Prostate gland (tissue), 2 donors: Measurements from ENCODE around the gene ERCC1.

ENCODE experiments used
- CTCF ChIP-seq, 4 experiments: fragments of 200-600 bp in 2 of 4; fragments of 450-650 bp in 2 of 4; sonication (generic) in 2 of 4; IDR thresholded peaks; 1 replicate in 3 of 4; 2 replicates in 1 of 4; pipeline ENCODE4 v1.5.1; 2016 to 2019; ENCODE audit warnings: antibody characterized with exemption in 4 of 4, mild to moderate bottlenecking in 2 of 4, moderate library complexity in 2 of 4
- POLR2A ChIP-seq: fragments of 450-650 bp; IDR thresholded peaks from one replicate; pipeline ENCODE4 v1.6.1; 2016; ENCODE audit warnings: antibody characterized with exemption, mild to moderate bottlenecking
- POLR2AphosphoS5 ChIP-seq: sonication (generic); formaldehyde crosslinking; IDR thresholded peaks from one replicate; pipeline ENCODE4 v1.6.1; 2017; ENCODE audit warnings: antibody characterized with exemption

DNA sequence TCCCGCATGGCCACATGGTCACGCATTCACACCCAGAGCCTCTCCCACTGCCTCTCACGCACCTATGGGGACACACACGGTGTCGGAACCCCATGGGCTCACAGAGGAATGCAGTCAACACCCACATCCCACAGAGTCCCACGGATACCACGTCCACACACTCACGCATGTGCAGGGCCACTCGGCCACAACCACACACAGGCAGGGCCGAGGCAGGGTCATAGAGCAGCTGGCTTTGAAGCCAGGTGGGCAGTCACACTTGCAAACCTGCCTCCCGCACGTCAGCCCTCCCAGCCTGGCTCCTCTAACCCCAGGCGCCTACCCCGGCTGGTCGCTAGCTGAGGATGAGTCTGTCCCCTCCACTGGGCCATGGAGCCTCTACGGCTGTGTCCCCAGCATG lies 61.4 kb downstream of the ERCC1 start:
- TF ChIP-seq POLR2A (no peak), CTCF (IDR thresholded peaks at IDR 0.05) (no peak), POLR2AphosphoS5 (no peak)
